ENCODE measurements around the gene PRKAG2. TPM values are rescaled to one million over a fixed set of nuclear protein-coding genes. Genes with fewer than 3 reads are reported as not detected.

Gene PRKAG2
- total and polyA plus RNA-seq, 12 donors: 3.8 to 17.3 (median 10.9) TPM

- intact Hi-C loops (cut with DNase I): no loop called here
- H3K4me1 ChIP-seq (replicated peaks in 1 of 2): peaks cover 8 to 17% of the 10 kb centered on the region in 2 donors
- no peak for DNase-seq
- WGBS, 4 donors: 88 to 95% (median 92%) methylated on average over 7 of the region's 7 CpGs
- no peak overlapping the region for H3K4me3 ChIP-seq
- H3K36me3 ChIP-seq (replicated peaks in 1 of 2): no peaks in the 10 kb centered on the region
- TF ChIP-seq POLR2A (IDR thresholded peaks at IDR 0.05): no peak
- TF ChIP-seq CTCF (IDR thresholded peaks at IDR 0.05): no peak
- no peaks in the 10 kb centered on the region for H3K27me3 ChIP-seq
- no peak overlapping the region for H3K27ac ChIP-seq
- no peaks in the 10 kb centered on the region for H3K9me3 ChIP-seq (replicated peaks in 1 of 3)
Measured at GRCh38 chr7:151597541-151598444, 279.1 kb downstream of the PRKAG2 start.

DNA sequence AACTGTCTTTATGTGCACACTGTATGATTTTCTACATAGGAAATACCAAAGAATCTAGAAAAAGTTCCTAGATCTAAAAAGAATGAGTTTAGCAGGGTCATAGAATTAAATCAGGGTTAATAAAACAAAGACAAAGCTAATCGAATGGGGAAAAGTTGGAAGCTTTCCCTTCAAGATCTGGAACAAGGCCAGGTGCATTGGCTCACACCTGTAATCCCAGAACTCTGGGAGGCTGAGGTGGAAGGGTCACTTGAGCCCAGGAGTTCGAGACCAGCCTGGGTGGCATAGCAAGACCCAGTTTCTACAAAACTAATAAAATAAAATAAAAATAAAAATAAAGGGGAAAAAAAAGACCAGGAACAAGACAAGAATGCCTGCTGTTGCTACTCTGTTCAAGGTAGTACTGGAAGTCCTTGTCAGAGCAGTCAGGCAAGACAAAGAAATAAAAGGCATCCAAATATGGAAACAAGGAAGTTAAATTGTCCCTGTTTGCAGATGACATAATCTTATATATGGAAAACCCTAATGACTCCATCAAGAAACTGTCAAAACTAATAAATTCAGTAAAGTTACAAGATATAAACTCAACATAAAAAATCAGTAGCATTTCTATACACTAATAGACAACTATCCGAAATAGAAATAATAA is 281.1 kb downstream of the PRKAG2 start:
- Histone ChIP-seq H3K9me3 (replicated peaks in 1 of 3) (no peaks in the 10 kb centered on the region), H3K27me3 (no peaks in the 10 kb centered on the region), H3K4me3 (no peak overlapping the region), H3K27ac (no peak overlapping the region), H3K36me3 (replicated peaks in 1 of 2) (no peaks in the 10 kb centered on the region), H3K4me1 (replicated peaks in 1 of 2) (peaks cover 8 to 17% of the 10 kb centered on the region in 2 donors)
- DNase-seq: no peak
- TF ChIP-seq POLR2A (IDR thresholded peaks at IDR 0.05) (no peak), CTCF (IDR thresholded peaks at IDR 0.05) (no peak)
- intact Hi-C loops (cut with DNase I): no loop called here
- 69 to 73% (median 70%) methylated on average over 3 of the region's 3 CpGs for WGBS, 4 donors

- WGBS, 4 donors: 80 to 82% (median 81%) methylated on average over 12 of the region's 12 CpGs
- Histone ChIP-seq H3K27me3 (no peaks in the 10 kb centered on the region), H3K9me3 (replicated peaks in 1 of 3) (no peaks in the 10 kb centered on the region), H3K4me1 (replicated peaks in 1 of 2) (no peaks in the 10 kb centered on the region), H3K36me3 (replicated peaks in 1 of 2) (no peaks in the 10 kb centered on the region), H3K27ac (no peak overlapping the region), H3K4me3 (no peak overlapping the region)
- TF ChIP-seq CTCF (IDR thresholded peaks at IDR 0.05): no peak
- TF ChIP-seq POLR2A (IDR thresholded peaks at IDR 0.05): no peak
- DNase-seq: peak in 1 of 7 donors; percentile 41
- intact Hi-C loops (cut with DNase I): no loop called here
Measured at GRCh38 chr7:151592868-151593486, 283.9 kb downstream of the PRKAG2 start.

DNA sequence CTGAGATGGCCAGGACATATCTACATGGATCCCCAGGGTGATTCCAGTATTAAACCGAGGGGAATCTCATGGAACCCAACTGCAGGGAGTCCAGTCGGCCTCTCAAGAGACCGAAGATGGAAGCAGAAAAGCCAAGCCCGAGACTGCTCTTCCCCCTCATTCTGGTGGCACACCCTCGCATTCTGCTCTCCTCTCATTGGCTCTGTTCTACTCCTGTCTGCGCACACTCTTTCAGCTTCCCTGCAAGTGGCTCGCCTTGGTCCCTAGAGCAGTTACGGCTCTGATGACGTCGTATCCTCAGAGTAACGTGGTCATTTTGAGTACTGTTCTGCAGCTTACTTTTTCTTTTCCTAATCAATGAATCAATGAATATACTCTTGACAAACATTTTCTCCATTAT is 284.6 kb downstream of the PRKAG2 start:
- Histone ChIP-seq H3K36me3 (replicated peaks in 1 of 2) (no peaks in the 10 kb centered on the region), H3K4me1 (replicated peaks in 1 of 2) (no peaks in the 10 kb centered on the region)
- intact Hi-C loops (cut with DNase I): no loop called here

More for the DNA sequence above, 284.6 kb downstream of the PRKAG2 start:
- Histone ChIP-seq H3K4me3 (no peak overlapping the region), H3K27ac (no peak overlapping the region), H3K9me3 (replicated peaks in 1 of 3) (no peaks in the 10 kb centered on the region), H3K27me3 (no peaks in the 10 kb centered on the region)
- WGBS, 4 donors: 93 to 97% (median 96%) methylated on average over 11 of the region's 11 CpGs
- DNase-seq: no peak
- TF ChIP-seq POLR2A (IDR thresholded peaks at IDR 0.05) (no peak), CTCF (IDR thresholded peaks at IDR 0.05) (no peak)
